Measurements from ENCODE around the gene NEDD4. TPM values are rescaled to one million over a fixed set of nuclear protein-coding genes. Genes with fewer than 3 reads are reported as not detected.
A peak's percentile ranks its signal among the peaks of the same experiment; 100 is the strongest.
"Not testable (repeated sequence)": the region's sequence is repeated elsewhere in the genome, so short reads cannot be mapped to it uniquely, and the experiment has no call there.

The NEDD4 gene
- total RNA-seq, 2 donors from 2014 or later: 14.8 to 15.0 TPM

DNA sequence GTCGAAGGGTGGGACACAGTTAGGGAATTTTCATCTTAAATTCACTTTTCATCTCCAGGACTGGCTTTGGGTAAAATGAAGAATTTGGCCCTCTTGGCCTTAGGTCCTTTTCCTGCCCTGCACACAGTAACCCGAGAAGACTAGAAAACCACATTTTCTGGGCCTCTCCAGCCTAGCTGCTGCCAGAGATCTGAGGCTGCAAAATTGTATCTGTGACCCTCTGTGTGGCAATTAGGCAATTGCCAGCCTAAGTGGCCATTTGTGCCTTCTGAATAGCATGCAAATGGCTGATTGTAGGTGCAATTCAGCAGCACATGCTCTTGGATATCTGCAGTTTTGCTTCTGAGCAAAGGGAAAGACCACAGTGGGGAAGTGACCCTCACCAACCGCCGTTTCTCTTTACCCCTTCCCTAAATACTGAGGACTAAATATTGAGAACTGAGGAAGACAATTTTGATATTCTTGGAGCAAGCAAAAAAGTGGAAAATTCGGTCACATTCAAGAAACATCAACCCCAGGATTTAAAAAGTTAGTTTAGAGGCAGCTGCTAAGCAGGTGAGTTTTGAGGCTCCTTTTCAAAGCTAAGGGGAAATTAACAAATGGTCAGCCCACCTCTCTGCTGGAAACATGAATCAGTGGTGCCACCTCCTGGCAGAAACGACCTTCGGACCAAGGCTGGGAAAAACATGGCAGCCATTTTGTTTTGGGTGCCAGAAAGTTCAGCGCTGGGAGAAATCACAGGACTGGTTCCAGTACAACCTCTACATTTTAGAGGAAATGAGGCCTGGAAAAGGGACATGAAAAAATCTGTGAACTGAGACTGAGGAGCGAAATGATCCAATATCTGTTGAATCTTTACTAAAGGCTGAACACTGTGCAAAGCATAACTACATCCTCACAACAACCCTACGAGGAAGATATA lies 193.9 kb downstream of the NEDD4 start:
- peak in 1 of 2 donors; percentile 50 for DNase-seq (ENCODE audit: low spot score in 2 of 2)
- Mint-ChIP-seq H3K27ac (no peak overlapping the region), H3K36me3 (peaks cover 0 to 5% of the 10 kb centered on the region in 2 donors), H3K9me3 (peaks cover 0 to 4% of the 10 kb centered on the region in 2 donors)
- peak in 1 of 2 donors; percentile 44 for ATAC-seq

DNA sequence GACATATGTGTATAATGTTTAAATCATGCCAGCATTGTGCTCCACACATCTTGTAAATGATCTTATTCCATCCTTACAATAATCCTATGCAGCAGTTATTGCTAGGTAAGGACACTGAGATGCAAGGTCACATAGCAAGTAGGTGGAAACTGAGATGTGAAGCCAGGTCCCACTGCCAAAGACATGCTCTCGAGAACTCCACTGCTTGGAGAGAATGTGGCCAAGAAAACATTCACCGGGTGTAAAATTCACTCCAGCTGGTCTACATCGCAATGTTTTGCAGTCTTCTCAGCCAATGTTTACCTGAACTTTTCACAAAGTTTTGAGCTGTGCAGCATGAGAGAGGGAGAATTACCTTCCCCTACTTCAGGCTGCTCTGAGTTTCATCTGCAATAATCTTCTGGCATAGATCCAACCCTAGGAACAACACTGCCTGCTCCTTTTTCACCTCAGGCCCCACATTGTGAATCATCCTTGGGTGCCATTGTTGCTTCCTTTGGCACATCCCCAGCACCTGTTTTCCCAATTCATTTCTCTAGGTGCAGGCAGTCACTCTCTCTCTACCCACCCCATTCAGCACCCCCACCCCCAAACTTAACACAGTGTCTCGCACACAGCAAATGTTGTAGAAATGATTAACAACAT lies 197.0 kb downstream of the NEDD4 start:
- DNase-seq (ENCODE audit: low spot score in 2 of 2) (no peak), ATAC-seq (no peak)
- peaks cover 6 to 11% of the 10 kb centered on the region in 2 donors for H3K9me3 Mint-ChIP-seq
- H3K36me3 Mint-ChIP-seq: peaks cover 0 to 10% of the 10 kb centered on the region in 2 donors
- no peak overlapping the region for H3K27ac Mint-ChIP-seq

DNA sequence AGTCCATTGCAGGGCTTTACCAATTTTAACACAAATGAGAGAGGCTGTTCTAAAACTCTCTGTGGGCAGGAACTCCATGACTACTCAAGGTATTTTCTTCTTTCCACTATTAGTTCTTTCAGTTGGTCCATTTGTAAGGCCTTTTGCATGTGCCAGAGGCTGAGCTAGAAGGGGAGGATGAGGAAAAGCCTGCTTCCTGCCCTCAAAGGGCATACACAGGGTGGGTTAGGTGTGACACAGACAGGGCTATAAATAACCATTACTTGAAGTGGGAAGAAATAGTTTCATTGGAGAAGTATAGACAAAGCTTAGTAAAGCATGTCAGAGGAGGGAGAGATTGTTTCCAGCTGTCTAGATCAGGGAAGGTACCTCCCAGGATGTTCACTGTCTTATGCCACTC lies 198.4 kb downstream of the NEDD4 start:
- Mint-ChIP-seq H3K36me3 (peaks cover 0 to 10% of the 10 kb centered on the region in 2 donors), H3K27ac (no peak overlapping the region), H3K9me3 (peaks cover 6 to 12% of the 10 kb centered on the region in 2 donors)
- DNase-seq (ENCODE audit: low spot score in 2 of 2): no peak
- ATAC-seq: no peak

DNA sequence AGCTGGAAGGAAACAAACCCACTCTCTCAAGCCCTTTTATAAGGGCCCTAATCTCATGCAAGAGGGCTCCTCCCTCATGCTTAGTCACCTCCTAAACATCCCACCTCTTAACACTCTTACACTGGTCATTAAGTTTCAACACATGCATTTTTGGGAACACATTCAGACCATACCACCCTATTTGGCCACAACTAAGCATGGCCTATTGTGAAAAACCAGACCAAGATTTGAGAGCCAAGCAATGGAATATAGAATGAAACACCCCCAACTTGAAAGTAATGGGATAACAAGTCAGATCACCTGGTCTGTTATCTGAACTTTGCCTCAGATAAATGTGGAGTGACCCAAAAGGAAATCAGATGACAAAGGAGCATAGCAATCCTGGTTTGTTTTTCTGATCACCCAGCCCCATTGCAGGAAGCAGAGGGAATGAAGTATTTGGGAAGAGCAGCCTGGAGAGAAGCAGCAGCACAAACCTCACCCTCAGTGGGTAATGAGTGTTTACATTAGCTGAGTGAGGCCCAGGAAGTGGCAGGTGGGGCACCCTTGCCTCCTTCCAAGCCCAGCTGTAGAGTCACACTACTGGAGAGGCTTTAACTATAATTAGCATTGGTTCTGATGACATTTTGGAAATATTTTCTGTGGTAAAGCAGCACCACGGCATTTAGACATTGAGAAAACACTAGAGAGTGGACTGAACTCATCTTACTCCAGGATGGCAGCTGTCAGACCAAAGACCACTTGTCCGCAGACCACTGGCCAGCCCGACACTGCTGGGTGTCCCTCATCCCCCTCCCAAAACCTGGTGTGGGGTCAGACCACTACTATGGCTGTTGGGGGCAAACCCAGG lies 201.6 kb downstream of the NEDD4 start:
- ATAC-seq: no peak
- Mint-ChIP-seq H3K27ac (no peak overlapping the region), H3K9me3 (peaks cover 6 to 18% of the 10 kb centered on the region in 2 donors), H3K36me3 (peaks cover 0 to 10% of the 10 kb centered on the region in 2 donors)
- DNase-seq (ENCODE audit: low spot score in 2 of 2): no peak

DNA sequence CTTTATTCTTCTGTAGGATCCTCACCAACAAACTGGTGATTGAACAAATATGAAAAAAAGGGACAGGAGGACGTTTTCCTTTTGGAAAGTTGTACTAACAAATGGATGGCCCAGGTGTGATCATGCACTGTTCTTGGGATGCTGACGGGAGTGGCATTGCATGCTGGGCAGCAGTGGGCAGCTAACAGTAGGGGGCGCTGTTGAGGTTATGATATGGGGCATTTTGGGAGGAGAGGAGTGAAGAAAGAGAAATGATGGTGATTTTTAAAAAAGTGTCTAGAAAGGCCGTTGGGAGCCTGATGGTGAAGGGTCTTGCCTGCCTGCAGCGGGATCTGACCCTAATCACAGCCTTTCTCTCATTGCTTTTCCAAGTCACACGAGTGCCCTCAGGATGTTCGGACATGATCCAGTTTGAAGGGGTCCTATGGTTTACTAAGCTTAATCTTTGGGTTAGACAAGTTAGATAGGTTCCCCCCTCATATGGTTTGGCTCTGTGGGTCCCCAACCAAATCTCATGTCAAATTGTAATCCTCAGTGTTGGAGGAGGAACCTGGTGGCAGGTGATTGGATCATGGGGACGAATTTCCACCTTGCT lies 204.2 kb downstream of the NEDD4 start:
- DNase-seq (ENCODE audit: low spot score in 2 of 2) (peak in 1 of 2 donors; percentile 75), ATAC-seq (peak; percentile 52 to 54)
- Mint-ChIP-seq H3K27ac (no peak overlapping the region), H3K36me3 (peaks cover 0 to 5% of the 10 kb centered on the region in 2 donors), H3K9me3 (peaks cover 6 to 13% of the 10 kb centered on the region in 2 donors)

DNA sequence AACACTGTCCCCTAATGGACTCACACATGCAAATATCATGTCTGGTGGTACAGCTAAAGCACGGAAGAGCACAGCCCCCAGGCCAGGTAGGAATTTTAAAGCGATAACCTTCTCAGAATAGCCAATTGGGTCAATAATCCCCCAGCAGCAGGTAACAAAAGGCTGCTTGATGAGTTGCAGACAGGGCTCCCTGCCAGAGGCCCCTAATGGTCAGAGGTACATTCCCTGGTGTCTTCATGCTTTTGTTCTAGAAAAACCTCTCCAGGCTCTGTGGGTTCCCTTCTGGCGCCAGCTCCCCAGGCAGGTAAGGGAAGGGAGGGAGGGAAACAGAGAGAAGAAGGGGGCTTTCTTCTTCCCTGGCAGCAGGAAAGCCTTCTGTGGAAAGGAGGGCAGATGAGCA lies 207.1 kb downstream of the NEDD4 start:
- Mint-ChIP-seq H3K9me3 (peaks cover 0 to 7% of the 10 kb centered on the region in 2 donors), H3K36me3 (no peaks in the 10 kb centered on the region), H3K27ac (no peak overlapping the region)
- ATAC-seq: no peak
- DNase-seq (ENCODE audit: low spot score in 2 of 2): no peak

DNA sequence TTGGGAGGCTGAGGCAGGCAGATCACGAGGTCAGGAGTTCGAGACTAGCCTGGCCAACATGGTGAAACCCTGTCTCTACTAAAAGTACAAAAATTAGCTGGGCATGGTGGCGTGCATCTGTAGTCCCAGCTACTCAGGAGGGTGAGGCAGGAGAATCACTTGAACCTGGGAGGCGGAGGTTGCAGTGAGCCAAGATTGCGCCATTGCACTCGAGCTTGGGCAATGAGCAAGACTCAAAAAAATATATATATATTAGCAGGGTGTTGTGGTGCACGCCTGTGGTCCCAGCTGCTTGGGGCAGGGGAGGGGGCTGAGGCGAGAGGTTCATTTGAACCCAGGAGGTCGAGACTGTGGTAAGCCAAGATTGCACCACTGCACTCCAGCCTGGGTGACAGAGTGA lies 207.8 kb downstream of the NEDD4 start:
- not testable (repeated sequence) for H3K9me3 Mint-ChIP-seq; H3K36me3 Mint-ChIP-seq; ATAC-seq; H3K27ac Mint-ChIP-seq; DNase-seq (ENCODE audit: low spot score in 2 of 2)

DNA sequence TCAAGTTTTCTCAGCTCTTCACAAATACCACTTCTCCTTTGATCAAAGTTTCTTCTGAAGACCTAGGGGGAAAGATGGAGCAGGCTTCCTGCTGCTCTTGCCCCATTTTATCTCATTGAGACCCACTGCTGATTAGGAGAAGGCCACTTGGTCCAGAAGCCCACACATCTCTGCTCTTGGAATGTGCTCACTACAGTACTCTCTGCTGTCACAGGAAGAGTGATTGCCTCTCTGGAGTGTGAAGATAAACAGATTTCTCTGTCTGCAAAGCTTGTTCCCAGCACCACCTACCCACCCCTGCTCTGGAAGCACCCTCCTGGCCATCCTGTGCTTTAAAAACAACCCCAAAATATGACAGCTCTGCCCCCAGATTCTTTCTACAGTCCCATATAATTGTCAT lies 209.1 kb downstream of the NEDD4 start:
- no peaks in the 10 kb centered on the region for H3K36me3 Mint-ChIP-seq
- H3K9me3 Mint-ChIP-seq: no peaks in the 10 kb centered on the region
- DNase-seq (ENCODE audit: low spot score in 2 of 2) (no peak), ATAC-seq (no peak)
- no peak overlapping the region for H3K27ac Mint-ChIP-seq

DNA sequence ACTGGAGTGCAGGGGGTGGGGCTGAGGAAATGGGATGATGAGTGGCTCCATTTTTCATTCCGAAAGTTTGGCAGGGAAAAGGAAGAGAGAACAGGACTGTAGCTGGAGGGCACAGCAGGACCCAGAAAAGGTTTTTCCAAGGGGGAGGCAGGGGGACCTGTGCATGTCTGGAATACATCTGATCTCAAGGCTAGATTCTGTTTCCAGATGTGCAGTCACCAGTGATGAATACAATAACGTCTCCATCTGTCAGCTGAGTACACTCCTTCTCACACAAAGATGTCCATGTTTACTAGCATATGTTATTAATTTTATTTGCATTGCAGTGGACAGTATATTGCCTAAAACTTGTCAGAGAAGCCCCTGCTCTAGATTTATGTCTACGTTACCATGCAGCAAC lies 210.5 kb downstream of the NEDD4 start:
- no peak overlapping the region for H3K27ac Mint-ChIP-seq
- ATAC-seq (no peak), DNase-seq (ENCODE audit: low spot score in 2 of 2) (no peak)
- no peaks in the 10 kb centered on the region for H3K9me3 Mint-ChIP-seq
- no peaks in the 10 kb centered on the region for H3K36me3 Mint-ChIP-seq

DNA sequence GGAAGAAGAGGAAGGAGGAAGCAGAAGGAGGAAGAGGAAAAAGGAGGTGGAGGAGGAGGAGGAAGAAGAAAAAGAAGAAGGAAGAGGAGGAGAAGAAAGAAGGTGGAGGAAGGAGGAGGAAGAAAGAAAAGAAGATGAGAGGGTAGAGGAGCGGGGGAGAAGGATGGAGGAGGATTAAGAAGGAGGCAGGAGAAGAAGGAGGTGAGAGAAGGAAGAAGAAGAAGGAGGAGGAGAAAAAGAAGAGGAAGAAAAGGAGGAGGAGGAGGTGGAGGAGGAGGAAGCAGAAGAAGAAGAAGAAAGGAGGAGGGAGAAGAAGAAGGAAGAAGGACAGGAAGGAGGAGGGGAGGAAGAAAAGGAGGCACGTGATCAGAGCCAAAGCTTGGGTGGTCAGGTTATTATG lies 213.1 kb downstream of the NEDD4 start:
- ATAC-seq: no peak
- no peak for DNase-seq (ENCODE audit: low spot score in 2 of 2)
- no peak overlapping the region for H3K27ac Mint-ChIP-seq
- no peaks in the 10 kb centered on the region for H3K9me3 Mint-ChIP-seq
- H3K36me3 Mint-ChIP-seq: no peaks in the 10 kb centered on the region

DNA sequence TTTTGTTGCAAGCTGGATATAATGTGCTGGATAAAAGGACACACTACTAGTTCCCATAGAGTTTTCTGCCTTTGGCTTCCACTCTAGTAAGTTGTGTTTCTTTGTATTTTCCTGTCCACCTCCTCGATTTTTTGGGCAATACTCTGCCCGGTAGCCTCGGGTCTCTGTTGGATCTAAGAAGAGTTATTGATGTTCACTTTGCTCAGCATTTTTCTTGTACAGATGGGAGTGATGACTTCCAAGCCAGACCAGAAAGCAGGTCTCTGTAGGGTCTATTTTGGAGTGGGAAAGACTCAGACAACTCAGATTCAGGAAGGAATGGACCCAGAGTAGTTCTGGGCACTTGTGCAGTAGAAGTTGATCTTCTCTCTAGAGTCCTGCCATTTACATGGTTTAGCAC lies 214.5 kb downstream of the NEDD4 start:
- H3K9me3 Mint-ChIP-seq: no peaks in the 10 kb centered on the region
- H3K27ac Mint-ChIP-seq: no peak overlapping the region
- DNase-seq (ENCODE audit: low spot score in 2 of 2): no peak
- ATAC-seq: no peak
- H3K36me3 Mint-ChIP-seq: no peaks in the 10 kb centered on the region

Measured in activated naive CD4-positive, alpha-beta T cell treated with anti-CD3 and anti-CD28 coated beads, Interleukin-2, amount 50 U/mL, for 72 hours (primary cell).